ENCODE measurements around the gene LYPD6B.
"Not testable (repeated sequence)": the region's sequence is repeated elsewhere in the genome, so short reads cannot be mapped to it uniquely, and the experiment has no call there.

LYPD6B gene

GRCh38 chr2:149221898-149222297, 183.4 kb downstream of the LYPD6B start:
- no peak for DNase-seq

GRCh38 chr2:149223472-149224095, 185.1 kb downstream of the LYPD6B start:
- DNase-seq, result no peak

GRCh38 chr2:149224543-149224942, 186.0 kb downstream of the LYPD6B start:
- DNase-seq, result no peak

- no peak for DNase-seq
Observed at GRCh38 chr2:149225446-149225845, 186.9 kb downstream of the LYPD6B start.

GRCh38 chr2:149226790-149227189, 188.3 kb downstream of the LYPD6B start:
- no peak for DNase-seq

- no peak for DNase-seq
Observed at GRCh38 chr2:149235816-149236375, 197.4 kb downstream of the LYPD6B start.

DNA sequence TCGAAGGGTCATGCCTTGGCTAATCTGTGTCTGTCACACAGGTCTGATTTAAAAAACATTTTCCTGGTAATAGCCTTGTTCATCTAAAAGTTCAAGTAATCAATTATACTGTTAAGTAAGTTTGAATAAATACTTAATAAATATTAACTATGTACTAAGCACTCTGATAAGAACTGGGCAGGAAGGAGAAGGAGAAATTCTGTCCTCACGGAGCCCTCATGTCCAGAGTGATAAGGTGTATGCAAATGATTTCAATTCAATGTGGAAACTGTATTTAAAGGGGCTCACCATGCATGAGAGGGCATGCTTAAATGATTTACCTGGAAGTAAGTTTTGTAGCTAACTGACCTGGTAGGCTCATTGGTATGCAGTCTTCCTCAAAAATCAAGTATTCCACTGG, 197.9 kb downstream of the LYPD6B start:
- DNase-seq, result no peak

DNA sequence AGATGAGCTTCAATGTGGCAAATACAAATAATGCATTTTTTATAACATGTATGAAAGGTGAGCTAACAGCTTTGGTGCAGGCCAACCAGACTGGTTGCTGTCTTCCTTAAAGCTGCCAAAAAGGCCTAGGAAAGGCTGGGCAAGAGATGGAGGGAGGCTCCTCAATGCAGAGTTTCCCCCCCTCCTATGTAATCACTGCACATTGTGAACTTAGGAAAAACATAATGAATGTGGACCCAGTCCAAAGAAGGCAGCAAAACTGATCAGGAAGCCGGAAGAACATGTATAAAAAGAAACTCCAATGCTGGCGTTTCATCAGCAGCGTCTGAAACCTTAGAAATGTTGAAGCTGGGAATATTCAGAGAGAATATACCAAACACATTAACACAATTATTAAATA, 207.7 kb downstream of the LYPD6B start:
- no peak for DNase-seq

DNA sequence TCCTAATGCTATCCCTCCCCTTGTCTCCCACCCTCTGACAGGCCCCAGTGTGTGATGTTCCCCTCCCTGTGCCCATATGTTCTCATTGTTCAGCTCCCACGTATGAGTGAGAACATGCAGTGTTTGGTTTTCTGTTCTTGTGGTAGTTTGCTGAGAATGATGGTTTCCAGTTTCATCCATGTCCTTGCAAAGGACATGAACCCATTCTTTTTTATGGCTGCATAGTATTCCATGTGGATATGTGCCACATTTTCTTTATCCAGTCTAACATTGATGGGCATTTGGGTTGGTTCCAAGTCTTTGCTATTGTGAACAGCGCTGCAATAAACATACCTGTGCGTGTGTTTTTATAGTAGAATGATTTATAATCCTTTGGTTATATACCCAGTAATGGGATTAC, 212.9 kb downstream of the LYPD6B start:
- DNase-seq, result not testable (repeated sequence)

DNA sequence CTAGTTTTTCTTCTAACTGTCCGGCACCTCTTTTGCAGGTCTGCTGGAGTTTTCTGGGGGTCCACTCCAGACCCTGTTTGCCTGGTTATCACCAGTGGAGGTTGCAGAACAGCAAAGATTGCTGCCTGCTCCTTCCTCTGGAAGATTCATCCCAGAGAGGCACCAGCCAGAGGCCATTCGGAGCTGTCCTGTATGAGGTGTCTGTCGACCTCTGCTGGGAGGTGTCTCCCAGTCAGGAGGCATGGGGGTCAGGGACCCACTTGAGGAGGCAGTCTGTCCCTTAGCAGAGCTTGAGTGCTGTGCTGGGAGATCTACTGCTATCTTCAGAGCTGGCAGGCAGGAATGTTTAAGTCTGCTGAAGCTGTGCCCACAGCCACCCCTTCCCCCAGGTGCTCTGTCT, 218.4 kb downstream of the LYPD6B start:
- not testable (repeated sequence) for DNase-seq

GRCh38 chr2:149258531-149258930, 220.0 kb downstream of the LYPD6B start:
- no peak for DNase-seq

GRCh38 chr2:149259136-149259535, 220.6 kb downstream of the LYPD6B start:
- DNase-seq, result no peak

DNA sequence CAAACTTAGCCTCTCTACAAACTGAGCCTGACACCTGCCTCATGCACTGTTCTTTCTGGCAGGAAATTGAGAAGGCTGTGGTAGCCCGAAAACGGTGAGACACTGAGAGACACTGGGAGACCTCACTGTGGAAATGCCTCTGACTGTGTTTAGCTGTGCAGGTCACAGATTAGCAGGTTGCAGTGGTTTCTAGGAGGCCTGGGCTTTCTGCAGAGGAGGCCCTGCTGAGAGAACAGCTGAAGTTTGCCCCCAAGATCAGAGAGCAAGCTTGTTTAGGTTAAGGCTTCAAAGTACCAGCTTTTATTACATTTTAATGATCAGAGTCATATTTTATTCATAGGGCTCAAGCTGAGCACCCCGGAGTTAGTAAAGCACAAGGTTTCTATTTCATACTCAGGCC, 223.2 kb downstream of the LYPD6B start:
- no peak for DNase-seq

Measured in activated CD4-positive, alpha-beta T cell treated with anti-CD3 and anti-CD28 coated beads for 1 hour (primary cell).